HCT116 (cell line): Measurements from ENCODE around the gene HMG20A. TPM values are rescaled to one million over a fixed set of nuclear protein-coding genes. Genes with fewer than 3 reads are reported as not detected.

Experiments used
- ATAC-seq: fragments of 200-7000 bp; cut with Tn5 transposase; 2 replicates; pipeline ENCODE4 v1.9.1; 2020; ENCODE audit warnings: mild to moderate bottlenecking, moderate library complexity
- BruUV-seq: library from RNA; stranded (reverse); fragments of 400-500 nt; replicated peaks from 2 replicates; lab custom pipeline; 2021; lab: Mats Ljungman, UMichigan
- CTCF ChIA-PET: fragments of 300-600 bp; sonication (Branson Sonifier 250); formaldehyde crosslinking; loops from one replicate; lab custom pipeline; 2021; ENCODE audit warnings: antibody characterized with exemption; lab: Charles Lee
- POLR2A ChIA-PET: fragments of 300-600, 350-600 bp; sonication (Branson Sonifier 250); formaldehyde crosslinking; loops from one replicate; lab custom pipeline; 2021; ENCODE audit warnings: antibody characterized with exemption; lab: Charles Lee
- RAD21 ChIA-PET, 2 experiments: fragments of 300-600 bp; sonication (Branson Sonifier 250); formaldehyde crosslinking; loops; one replicate each; lab custom pipeline; 2023; ENCODE audit warnings: low total read pairs in 2 of 2; ENCODE audit not compliant: uncharacterized antibody in 2 of 2, unreplicated experiment in 2 of 2, low non-redundant PET in 1 of 2; lab: Charles Lee
- DNase-seq: peaks from one replicate; pipeline ENCODE4 v3.0.0-alpha.2; 2010; ENCODE audit warnings: low read depth, low spot score
- H2AFZ ChIP-seq: fragments of 200-600 bp; shearing (Covaris generic), sonication (generic); 2 replicates; pipeline ENCODE4 v1.6.1; 2017; ENCODE audit warnings: low read depth, mixed run types, mixed read lengths, antibody characterized with exemption, low read length; ENCODE audit not compliant: poor library complexity, severe bottlenecking
- H3K27ac ChIP-seq: 2 replicates; pipeline ENCODE4 v1.5.1; 2012; ENCODE audit warnings: low read depth, low read length
- H3K27me3 ChIP-seq: fragments of 200-600 bp; sonication (generic); 2 replicates; pipeline ENCODE4 v1.6.1; 2016; ENCODE audit warnings: mixed run types, low read length, mixed read lengths; ENCODE audit not compliant: insufficient read depth
- H3K36me3 ChIP-seq, 2 experiments: fragments of 200-500 bp in 1 of 2; fragments of 200-600 bp in 1 of 2; sonication (Bioruptor generic) in 1 of 2; sonication (generic) in 1 of 2; 2 replicates each; pipeline versions ENCODE4 v1.5.1 to v1.6.1; 2014 to 2016; ENCODE audit warnings: low read length in 2 of 2, inconsistent platforms in 1 of 2, mixed read lengths in 1 of 2, mixed run types in 1 of 2; ENCODE audit not compliant: insufficient read depth in 2 of 2, control insufficient read depth in 1 of 2
- H3K4me1 ChIP-seq, 2 experiments: fragments of 200-600 bp in 1 of 2; sonication (generic) in 1 of 2; 2 replicates each; pipeline versions ENCODE4 v1.5.1 to v1.6.1; 2012 to 2017; ENCODE audit warnings: low read length in 2 of 2, inconsistent platforms in 1 of 2, mild to moderate bottlenecking in 1 of 2, mixed read lengths in 1 of 2, mixed run types in 1 of 2, moderate library complexity in 1 of 2; ENCODE audit not compliant: insufficient read depth in 2 of 2, control insufficient read depth in 1 of 2
- H3K4me2 ChIP-seq: fragments of 200-600 bp; sonication (generic); 2 replicates; pipeline ENCODE4 v1.6.1; 2017; ENCODE audit warnings: mixed run types, low read length, mixed read lengths
- H3K4me3 ChIP-seq, 2 experiments: fragments of 200-600 bp in 1 of 2; sonication (generic) in 1 of 2; replicated peaks in 1 of 2; 2 replicates each; pipeline ENCODE4 v1.5.1; 2011 to 2016; ENCODE audit warnings: low read length in 2 of 2, control low read depth in 1 of 2, low read depth in 1 of 2, mild to moderate bottlenecking in 1 of 2, mixed read lengths in 1 of 2, mixed run types in 1 of 2
- H3K79me2 ChIP-seq: fragments of 200-600 bp; sonication (generic); 2 replicates; pipeline ENCODE4 v1.6.1; 2017; ENCODE audit warnings: mild to moderate bottlenecking, mixed run types, low read length, moderate library complexity, mixed read lengths; ENCODE audit not compliant: insufficient read depth
- H3K9ac ChIP-seq: fragments of 200-600 bp; sonication (generic); 2 replicates; pipeline ENCODE4 v1.6.1; 2016; ENCODE audit warnings: low read length, mixed read lengths
- H3K9me2 ChIP-seq: fragments of 200-600 bp; sonication (generic), shearing (Covaris generic); 2 replicates; pipeline ENCODE4 v1.6.1; 2017; ENCODE audit warnings: mixed run types, mild to moderate bottlenecking, moderate library complexity; ENCODE audit not compliant: insufficient read depth
- H3K9me3 ChIP-seq, 2 experiments: fragments of 200-500 bp in 1 of 2; fragments of 200-600 bp in 1 of 2; sonication (Bioruptor generic) in 1 of 2; sonication (generic) in 1 of 2; 2 replicates each; pipeline ENCODE4 v1.6.1; 2014 to 2017; ENCODE audit warnings: low read length in 2 of 2, mixed read lengths in 2 of 2, inconsistent platforms in 1 of 2, low read depth in 1 of 2, mild to moderate bottlenecking in 1 of 2, mixed run types in 1 of 2, moderate library complexity in 1 of 2; ENCODE audit not compliant: control insufficient read depth in 1 of 2, insufficient read depth in 1 of 2
- H4K20me1 ChIP-seq: fragments of 200-600 bp; sonication (generic), shearing (Covaris generic); 2 replicates; pipeline ENCODE4 v1.6.1; 2017; ENCODE audit warnings: mixed run types, mild to moderate bottlenecking, moderate library complexity; ENCODE audit not compliant: insufficient read depth
- FOSL1 ChIP-seq: IDR thresholded peaks from 2 replicates; pipeline ENCODE4 v1.6.1; 2012; ENCODE audit warnings: low read depth
- RAD21 ChIP-seq: IDR thresholded peaks from 2 replicates; pipeline ENCODE4 v1.6.1; 2012; ENCODE audit warnings: low read depth, mild to moderate bottlenecking
- REST ChIP-seq: IDR thresholded peaks from 2 replicates; pipeline ENCODE4 v1.6.1; 2012; ENCODE audit warnings: low read depth
- SIN3A ChIP-seq: IDR thresholded peaks from 2 replicates; pipeline ENCODE4 v1.6.1; 2012; ENCODE audit warnings: low read depth
- SP1 ChIP-seq: IDR thresholded peaks from 2 replicates; pipeline ENCODE4 v1.6.1; 2012; ENCODE audit warnings: low read depth
- ZBTB33 ChIP-seq: IDR thresholded peaks from 2 replicates; pipeline ENCODE4 v1.6.1; 2011; ENCODE audit warnings: mild to moderate bottlenecking, low read length, moderate library complexity; ENCODE audit not compliant: insufficient replicate concordance; ENCODE audit errors: extremely low read depth
- ZNF274 ChIP-seq: fragments of 200-500 bp; sonication (Bioruptor generic); IDR thresholded peaks from 2 replicates; pipeline ENCODE4 v1.6.1; 2014; ENCODE audit warnings: mild to moderate bottlenecking, low read depth, low read length, inconsistent platforms
- intact Hi-C: fragments of 100-400 bp; cut with micrococcal nuclease; formaldehyde crosslinking; loops from 2 replicates; pipeline ENCODE4 v1.10.0; 2022
- total RNA-seq: library from RNA; stranded (reverse); gene quantifications from one replicate; pipeline ENCODE4 v1.2.1, GENCODE V29; 2021; ENCODE audit not compliant: unreplicated experiment
- TF ChIP-seq, protein P1 (sequence below): IDR thresholded peaks from 2 replicates; pipeline ENCODE4 v1.6.1; 2012

HMG20A gene
- total RNA-seq, 1 experiment from 2014 or later, result 37.7 TPM

- no peaks in the 10 kb centered on the region for H3K36me3 ChIP-seq
- H4K20me1 ChIP-seq, result no peaks in the 10 kb centered on the region
- no TSS peak for BruUV-seq
- DNase-seq (no peak), ATAC-seq (no peak)
- H3K9ac ChIP-seq, result no peak overlapping the region
- H3K9me3 ChIP-seq, result peaks cover 12 to 13% of the 10 kb centered on the region in 2 experiments; a peak in 3 of 4 replicates
- H3K27ac ChIP-seq, result no peak overlapping the region
- RAD21 ChIA-PET, result no interaction called here
- intact Hi-C loops, result no loop called here
- no peaks in the 10 kb centered on the region for H3K4me1 ChIP-seq
- no peak for TF ChIP-seq RAD21
- TF ChIP-seq REST, result peak; percentile 21
- TF ChIP-seq, protein P1, sequence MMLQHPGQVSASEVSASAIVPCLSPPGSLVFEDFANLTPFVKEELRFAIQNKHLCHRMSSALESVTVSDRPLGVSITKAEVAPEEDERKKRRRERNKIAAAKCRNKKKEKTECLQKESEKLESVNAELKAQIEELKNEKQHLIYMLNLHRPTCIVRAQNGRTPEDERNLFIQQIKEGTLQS, result no peak
- TF ChIP-seq SP1, result no peak
- TF ChIP-seq FOSL1, result no peak
- H3K4me2 ChIP-seq, result no peak overlapping the region
- POLR2A ChIA-PET, result no interaction called here
- no peaks in the 10 kb centered on the region for H3K9me2 ChIP-seq
- no peaks in the 10 kb centered on the region for H3K27me3 ChIP-seq
- H2AFZ ChIP-seq, result no peak overlapping the region
- no peak overlapping the region for H3K4me3 ChIP-seq
- peaks cover 7% of the 10 kb centered on the region for H3K79me2 ChIP-seq
- CTCF ChIA-PET, result no interaction called here
Observed at GRCh38 chr15:77396692-77397091, 24.0 kb upstream of the HMG20A start.

DNA sequence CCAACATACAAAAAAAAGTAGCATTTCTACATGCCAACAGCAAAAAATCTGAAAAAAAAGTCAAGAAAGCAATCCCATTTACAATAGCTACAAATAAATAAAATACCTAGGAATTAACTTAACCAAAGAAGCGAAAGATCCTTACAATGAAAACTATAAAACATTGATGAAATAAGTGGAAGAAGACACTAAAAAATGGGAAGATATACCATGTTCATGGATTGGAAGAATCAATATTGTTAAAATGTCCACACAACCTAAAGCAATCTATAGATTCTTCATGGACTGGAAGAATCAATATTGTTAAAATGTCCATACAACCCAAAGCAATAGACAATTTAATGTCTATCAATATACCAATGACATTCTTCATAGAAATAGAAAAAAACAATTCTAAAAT is 21.8 kb upstream of the HMG20A start:
- Histone ChIP-seq H3K9me2 (no peaks in the 10 kb centered on the region), H3K27ac (no peak overlapping the region), H3K4me1 (peaks cover 0 to 5% of the 10 kb centered on the region in 2 experiments; a peak in 1 of 4 replicates), H3K9me3 (peaks cover 12 to 13% of the 10 kb centered on the region in 2 experiments; a peak in 3 of 4 replicates), H3K27me3 (no peaks in the 10 kb centered on the region), H2AFZ (no peak overlapping the region), H3K9ac (no peak overlapping the region), H4K20me1 (no peaks in the 10 kb centered on the region), H3K36me3 (no peaks in the 10 kb centered on the region)
- intact Hi-C loops, result no loop called here
- no peak for ATAC-seq
- POLR2A ChIA-PET, result no interaction called here
- RAD21 ChIA-PET, result no interaction called here
- no TSS peak for BruUV-seq
- CTCF ChIA-PET, result no interaction called here
- no peak for TF ChIP-seq REST
- TF ChIP-seq ZBTB33, result no peak
- no peak for TF ChIP-seq ZNF274
- no peak for TF ChIP-seq SIN3A
- TF ChIP-seq, all 23 proteins: peak for 0
- Histone ChIP-seq H3K4me3 (no peak overlapping the region), H3K4me2 (no peak overlapping the region), H3K79me2 (peaks cover 7% of the 10 kb centered on the region)
- DNase-seq, result no peak
